GM18868 (cell line): Measurements from ENCODE around the gene IDS.
"Not testable (repeated sequence)": the region's sequence is repeated elsewhere in the genome, so short reads cannot be mapped to it uniquely, and the experiment has no call there.

Source experiments
- ATAC-seq: cut with Tn5 transposase; IDR thresholded peaks from one replicate; pipeline ENCODE4 v1.9.1; 2021; ENCODE audit warnings: mild to moderate bottlenecking, moderate library complexity; ENCODE audit not compliant: unreplicated experiment

IDS gene

DNA sequence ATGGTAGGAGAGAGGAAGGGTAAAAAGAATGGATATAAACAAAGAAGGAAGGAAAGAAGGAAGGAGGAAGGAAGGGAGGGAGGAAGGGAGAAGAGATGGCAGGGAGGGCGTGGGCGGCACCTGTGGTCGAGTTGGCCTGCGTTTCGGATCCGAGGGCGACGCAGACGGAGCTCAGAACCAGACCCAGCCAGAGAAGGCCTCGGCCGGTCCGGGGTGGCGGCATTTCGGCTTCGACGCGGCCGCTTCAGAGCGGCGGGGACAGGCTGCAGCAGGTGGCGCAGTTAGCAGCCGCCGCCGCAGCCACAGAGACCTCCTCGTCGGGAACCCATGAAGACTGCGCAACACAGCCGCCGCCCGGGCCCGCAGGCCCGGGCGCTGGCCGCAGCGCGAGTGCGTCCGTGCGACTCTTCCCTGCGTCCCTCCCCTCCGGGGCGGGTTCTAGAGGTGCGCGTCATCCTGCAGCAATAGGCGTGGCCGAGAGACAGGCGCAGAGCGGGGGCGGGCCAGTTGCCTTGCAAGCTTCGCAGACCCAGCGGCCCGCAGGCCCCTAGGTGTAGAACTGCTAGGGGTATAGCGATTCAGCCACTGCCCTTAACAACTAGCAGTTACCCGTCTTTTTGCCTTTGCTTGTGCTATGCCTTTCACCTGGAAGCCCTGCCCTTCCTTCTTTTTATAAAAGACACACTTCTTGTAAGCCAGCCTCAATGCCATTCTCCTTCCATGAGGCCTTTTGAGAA is at the start of gene IDS:
Gene IDS, minus strand, starts transcription at position 392 of the 737 bp plus-strand sequence. Its CDS starts 169 bp downstream, at position 223.
- peak; percentile 72 for ATAC-seq

DNA sequence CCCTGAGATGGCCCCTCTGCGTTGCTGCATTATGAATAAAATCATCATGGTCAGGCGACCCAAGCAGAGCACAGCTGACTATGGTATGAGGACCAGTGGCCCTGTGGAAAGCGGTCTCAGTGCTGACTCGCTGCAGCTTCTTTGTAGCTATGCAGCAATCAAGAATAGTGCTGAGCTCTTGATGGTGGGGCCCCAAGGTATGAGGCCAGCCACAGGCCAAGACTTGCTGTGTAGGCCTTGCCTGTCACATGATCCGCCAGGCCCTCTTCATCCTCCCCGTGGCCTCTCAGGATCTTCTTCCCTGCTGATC is 46.8 kb upstream of the IDS start:
- ATAC-seq: not testable (repeated sequence)

GRCh38 chrX:149551245-149551938 is 46.3 kb upstream of the IDS start:
- peak; percentile 73 for ATAC-seq

DNA sequence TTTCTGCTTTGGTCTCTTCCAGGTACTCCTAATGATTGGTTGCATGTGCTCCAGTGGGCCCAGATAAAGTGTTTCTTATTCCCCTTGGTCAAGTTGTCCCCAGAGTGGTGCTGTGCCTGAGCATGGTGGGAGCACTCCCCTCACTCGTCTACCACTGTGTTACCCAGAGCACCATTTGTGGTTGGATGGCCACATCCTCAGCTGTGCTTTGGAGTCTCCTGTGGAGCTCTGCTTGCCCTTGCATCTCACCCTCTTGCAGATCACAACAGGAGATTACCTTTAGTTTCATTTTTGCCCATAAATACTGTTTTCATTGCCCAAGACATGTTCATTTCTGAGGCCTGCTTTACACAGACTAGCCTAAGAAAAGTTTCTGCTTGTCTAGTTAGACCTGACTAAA is 45.3 kb upstream of the IDS start:
- not testable (repeated sequence) for ATAC-seq

DNA sequence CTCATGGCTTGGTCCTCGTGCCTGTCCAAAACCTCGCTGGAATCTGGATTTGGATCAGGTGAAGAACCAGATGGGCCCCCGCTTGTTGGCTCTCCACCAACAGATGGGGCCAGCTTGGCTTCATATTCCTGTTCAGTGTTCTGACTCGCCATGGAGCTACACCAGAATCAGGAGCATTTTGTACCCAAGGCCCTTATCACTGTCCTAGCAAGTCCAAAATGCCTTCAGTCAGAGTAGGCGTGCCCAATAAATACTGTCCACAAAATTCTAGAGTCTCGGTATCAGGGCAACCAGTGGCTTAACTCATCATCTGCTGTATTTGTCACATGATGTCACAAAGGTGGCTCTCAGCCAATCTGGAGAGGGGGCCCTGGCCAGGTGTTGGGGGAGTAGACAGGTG is 44.6 kb upstream of the IDS start, which contains the start of gene HSFX3:
Gene HSFX3, minus strand, starts transcription at position 224 of the 400 bp plus-strand sequence. Its CDS starts 72 bp downstream, at position 152.
- not testable (repeated sequence) for ATAC-seq

DNA sequence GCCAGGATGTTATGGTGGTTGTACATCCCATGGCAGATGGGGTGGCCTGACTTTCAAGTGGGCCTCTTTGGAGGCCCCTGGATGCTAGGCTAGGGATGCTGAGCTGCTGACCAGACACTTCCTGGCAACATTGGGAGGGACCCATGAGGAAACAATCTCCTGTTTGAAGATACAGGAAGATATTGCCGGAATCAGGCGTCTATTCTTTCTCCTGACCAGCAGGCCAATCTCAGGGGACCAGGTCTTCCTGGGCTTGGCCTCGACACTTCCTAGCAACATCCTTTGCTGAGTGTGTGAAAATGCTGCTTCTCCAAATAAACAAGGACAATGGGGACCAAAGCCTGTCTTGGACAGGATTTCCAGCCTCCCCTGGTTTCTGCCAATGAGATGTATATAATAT is 42.7 kb upstream of the IDS start:
- not testable (repeated sequence) for ATAC-seq

DNA sequence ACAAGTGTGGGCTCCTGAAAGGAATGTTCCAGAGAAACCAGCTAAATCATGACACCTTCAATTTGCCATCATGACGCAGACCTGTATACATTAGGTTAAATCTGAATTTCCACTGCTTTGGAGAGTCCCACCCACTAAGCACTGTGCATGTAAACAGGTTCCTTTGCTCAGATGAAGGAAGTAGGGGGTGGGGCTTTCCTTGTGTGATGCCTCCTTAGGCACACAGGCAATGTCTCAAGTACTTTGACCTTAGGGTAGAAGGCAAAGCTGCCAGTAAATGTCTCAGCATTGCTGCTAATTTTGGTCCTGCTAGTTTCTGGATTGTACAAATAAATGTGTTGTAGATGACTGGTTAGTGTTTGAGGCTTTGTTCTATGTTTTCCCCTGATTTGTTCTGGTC is 41.9 kb upstream of the IDS start:
- not testable (repeated sequence) for ATAC-seq

- ATAC-seq: not testable (repeated sequence)
Observed at GRCh38 chrX:149545545-149546543, 40.7 kb upstream of the IDS start.

- no peak for ATAC-seq
Observed at GRCh38 chrX:149541521-149542047, 36.5 kb upstream of the IDS start.

- peak; percentile 69 for ATAC-seq
Observed at GRCh38 chrX:149540621-149541520, 35.8 kb upstream of the IDS start, which contains the start of gene EOLA1. Gene EOLA1 (plus strand): TSS chrX:149541012. CDS start chrX:149545631, 4,619 bp downstream.

DNA sequence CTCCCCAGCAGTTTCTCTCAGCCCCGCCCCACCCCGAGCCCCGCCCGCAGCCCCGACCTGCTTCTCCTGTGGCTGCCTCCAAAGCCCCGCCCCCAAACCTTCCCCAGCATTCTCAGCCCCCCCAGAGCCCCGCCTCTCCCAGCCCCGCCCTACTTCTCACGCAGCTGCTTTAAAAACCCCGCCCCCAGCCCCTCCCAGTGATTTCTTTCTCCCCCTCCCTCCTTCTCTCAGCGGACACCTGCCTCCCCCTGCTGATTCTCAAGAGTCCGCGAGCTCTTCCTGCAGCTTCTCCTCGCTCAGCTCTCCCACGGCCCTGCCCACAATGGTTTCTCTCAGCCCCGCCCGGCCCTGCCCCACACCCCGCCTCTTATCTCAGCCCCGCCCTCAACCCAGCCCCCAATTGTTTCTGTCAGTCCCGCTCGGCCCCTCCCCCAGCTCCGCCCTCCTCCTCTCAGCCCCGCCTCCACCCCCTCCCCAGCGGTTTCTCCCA is 35.1 kb upstream of the IDS start:
- peak; percentile 25 for ATAC-seq

DNA sequence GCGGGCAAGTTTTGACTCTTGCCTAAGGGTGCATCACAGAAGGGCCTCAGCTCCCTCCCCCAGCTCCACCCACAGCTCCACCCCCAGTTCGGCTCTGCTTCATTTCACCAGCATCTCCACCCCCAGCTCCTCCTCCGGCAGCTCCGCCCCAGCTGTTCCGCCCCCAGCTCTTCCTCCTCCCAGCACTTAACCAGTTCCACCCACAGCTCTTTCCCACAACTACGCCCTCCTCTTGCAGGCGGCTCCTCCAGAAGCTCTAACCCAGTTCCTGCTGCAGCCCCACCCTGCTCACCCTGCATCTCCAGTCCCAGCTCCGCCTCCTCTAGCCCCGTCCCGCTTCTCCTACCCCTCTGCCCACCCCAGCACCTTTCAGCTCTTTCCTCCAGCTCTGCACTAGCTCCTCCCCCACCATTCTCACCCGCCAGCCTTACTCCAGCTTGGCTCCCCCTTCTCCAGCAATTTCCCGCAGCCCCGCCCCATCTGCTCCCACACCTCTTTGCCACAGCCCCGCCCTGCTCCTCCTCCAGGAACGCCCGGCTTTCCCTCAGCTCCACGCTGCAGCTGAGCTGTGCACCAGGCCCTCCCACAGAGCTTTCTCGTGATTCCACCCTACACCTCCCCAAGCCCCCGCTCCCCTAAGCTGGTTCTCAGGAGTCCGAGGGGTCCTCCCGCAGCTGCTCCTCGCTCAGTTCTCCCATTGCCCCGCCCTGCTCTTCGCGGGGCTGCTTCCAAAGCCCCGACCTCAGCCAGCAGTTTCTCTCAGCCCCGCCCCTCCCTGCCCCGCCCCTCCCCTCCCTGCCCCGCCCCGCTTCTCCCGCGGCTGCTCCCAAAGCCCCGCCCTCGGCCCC is 34.4 kb upstream of the IDS start:
- ATAC-seq: peak; percentile 50

- ATAC-seq: not testable (repeated sequence)
Observed at GRCh38 chrX:149537474-149537873, 32.4 kb upstream of the IDS start.

DNA sequence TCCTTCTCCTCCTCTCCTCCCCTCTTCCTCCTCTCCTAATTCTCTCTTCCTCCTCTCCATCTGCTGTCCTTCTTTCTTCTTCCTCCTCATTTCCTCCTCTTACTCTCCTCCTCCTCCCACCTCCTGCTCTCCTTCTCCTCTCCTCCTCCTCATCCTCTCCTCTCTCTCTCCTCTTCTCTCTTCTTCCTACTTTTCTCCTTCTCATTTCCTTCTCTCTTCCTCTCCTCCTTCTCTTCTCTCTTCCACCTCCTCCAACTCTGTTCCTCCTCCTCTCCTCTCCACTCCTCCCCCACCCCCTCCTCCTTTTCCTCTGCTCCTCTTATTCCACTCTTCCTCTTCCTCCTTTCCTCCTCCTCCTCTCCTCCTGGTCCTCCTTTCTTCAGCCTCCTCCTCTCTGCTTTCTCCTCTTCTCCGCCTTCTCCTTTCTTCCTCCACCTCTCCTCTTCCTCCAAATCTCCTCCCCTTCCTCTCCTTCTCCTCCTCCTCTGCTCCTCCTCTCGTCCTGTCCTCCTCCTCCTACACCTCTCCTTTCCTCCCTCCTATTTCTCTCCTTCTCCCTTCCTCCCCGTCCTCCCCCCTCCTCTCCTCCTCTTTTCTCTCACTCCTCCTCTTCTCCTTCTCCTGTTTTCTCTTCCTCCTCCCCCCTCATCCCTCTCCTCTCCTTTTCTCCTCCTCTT is 30.0 kb upstream of the IDS start:
- not testable (repeated sequence) for ATAC-seq

- not testable (repeated sequence) for ATAC-seq
Observed at GRCh38 chrX:149533999-149534398, 28.9 kb upstream of the IDS start.

DNA sequence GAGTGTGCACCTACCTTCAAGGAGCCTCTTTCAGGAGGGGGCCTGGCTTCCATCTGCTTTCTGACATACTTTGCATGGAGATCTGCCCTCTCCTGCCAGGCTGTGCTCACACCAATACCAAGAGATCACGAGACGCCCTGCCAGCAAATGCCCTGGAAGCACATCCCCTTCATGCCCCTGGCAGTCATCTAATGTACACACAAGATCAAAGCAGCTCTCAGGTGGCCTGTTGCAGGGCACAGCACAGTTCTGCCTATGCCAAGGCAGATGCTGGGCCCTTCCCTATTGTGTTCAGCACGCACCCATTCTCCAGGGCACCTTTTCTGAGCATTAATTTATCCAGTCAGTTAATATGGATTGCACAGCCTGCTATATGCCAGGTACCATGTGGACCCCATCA is 27.8 kb upstream of the IDS start:
- ATAC-seq: not testable (repeated sequence)

GRCh38 chrX:149531599-149531998 is 26.5 kb upstream of the IDS start:
- ATAC-seq: peak; percentile 76

- no peak for ATAC-seq
Observed at GRCh38 chrX:149528381-149528780, 23.3 kb upstream of the IDS start.
